ENCODE measurements around the gene DOLPP1.

The DOLPP1 gene

DNA sequence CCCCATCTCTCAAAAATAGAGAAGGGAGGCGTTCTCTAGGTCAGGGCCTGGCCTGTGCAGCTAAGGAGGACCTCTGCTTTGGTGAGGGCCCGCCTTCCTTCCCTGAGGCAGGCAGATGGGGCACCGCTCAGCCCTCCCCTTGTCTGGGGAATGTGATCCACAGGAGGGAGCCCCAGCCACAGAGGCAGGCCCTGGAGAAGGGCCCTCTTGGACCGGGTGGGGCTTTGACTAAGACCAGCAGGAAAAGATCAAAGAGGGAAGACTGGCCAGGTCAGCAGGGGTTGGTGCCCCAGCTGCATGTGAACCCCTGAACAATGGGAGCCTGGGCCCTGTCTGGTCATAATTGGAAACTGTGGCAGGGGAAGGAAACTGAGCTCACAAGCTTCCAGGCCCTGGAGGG is 52.2 kb downstream of the DOLPP1 start:
- TF ChIP-seq POLR2A (IDR thresholded peaks at IDR 0.05; ENCODE audit: low read depth, low read length) (no peak), SPI1 (IDR thresholded peaks at IDR 0.05; ENCODE audit: low read depth, low read length) (no peak), POU2F2 (IDR thresholded peaks at IDR 0.05; ENCODE audit: low read depth, low read length) (no peak), POLR2AphosphoS5 (IDR thresholded peaks at IDR 0.05; ENCODE audit: low read depth, low read length) (no peak), TAF1 (IDR thresholded peaks at IDR 0.05; ENCODE audit: low read depth, low read length) (no peak), PAX5 (IDR thresholded peaks at IDR 0.05; ENCODE audit: insufficient read depth, low read length, severe bottlenecking) (no peak)
- DNase-seq (ENCODE audit: insufficient read length, low spot score) (no peak), FAIRE-seq (no peak)

DNA sequence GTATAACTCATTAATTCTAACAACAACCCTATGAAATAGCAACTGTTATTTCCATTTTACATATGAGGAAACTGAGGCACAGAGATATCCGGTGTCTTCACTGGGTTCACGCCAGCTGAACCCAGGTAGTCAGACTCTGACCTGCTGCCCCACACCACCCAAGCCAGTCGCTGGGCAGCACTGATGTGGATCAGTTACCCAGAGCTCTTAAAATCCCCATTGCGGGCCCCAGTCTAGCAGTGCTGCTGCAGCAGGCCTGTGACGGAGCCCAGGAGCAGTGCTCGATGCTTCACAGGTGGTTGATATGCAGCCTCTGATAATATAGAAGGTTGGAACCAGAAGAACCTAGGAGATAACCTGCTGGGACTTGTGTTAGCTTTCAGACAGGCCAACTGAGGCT is 54.6 kb downstream of the DOLPP1 start:
- TF ChIP-seq PAX5 (IDR thresholded peaks at IDR 0.05; ENCODE audit: insufficient read depth, low read length, severe bottlenecking) = no peak
- no peak for TF ChIP-seq TAF1 (IDR thresholded peaks at IDR 0.05; ENCODE audit: low read depth, low read length)
- no peak for TF ChIP-seq POLR2AphosphoS5 (IDR thresholded peaks at IDR 0.05; ENCODE audit: low read depth, low read length)
- no peak for FAIRE-seq
- no peak for DNase-seq (ENCODE audit: insufficient read length, low spot score)

DNA sequence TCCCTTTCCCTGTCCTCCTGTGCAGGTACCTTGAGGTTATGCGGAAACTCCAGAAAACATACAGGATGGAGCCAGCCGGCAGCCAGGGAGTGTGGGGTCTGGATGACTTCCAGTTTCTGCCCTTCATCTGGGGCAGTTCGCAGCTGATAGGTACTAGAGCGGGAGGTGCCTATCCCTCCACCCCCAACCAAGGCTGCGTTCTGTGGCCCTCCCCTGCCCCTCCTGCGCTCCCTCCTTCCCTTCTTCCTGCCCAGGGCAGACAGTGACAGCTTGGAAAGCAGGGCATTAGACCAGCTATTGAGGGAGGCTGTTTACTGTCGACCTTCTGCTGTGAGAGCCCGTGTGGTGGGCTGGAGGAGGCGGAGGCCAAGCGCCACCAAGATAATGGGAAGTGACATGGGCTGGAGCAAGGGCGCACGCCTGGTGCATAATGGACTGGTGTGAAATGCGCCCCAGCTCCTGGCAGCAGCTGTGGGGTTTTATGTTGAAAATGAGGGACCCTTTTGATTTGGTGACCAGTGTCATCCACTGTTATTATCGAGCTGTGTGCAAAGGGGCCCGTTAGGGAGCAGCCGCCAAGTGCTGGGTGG is 55.6 kb downstream of the DOLPP1 start:
- FAIRE-seq = no peak
- DNase-seq (ENCODE audit: insufficient read length, low spot score) = no peak
- no peak for TF ChIP-seq PAX5 (IDR thresholded peaks at IDR 0.05; ENCODE audit: insufficient read depth, low read length, severe bottlenecking)
- TF ChIP-seq POLR2AphosphoS5 (IDR thresholded peaks at IDR 0.05; ENCODE audit: low read depth, low read length) = no peak
- TF ChIP-seq SPI1 (IDR thresholded peaks at IDR 0.05; ENCODE audit: low read depth, low read length) = no peak
- TF ChIP-seq TAF1 (IDR thresholded peaks at IDR 0.05; ENCODE audit: low read depth, low read length) = no peak
- TF ChIP-seq POLR2A (IDR thresholded peaks at IDR 0.05; ENCODE audit: low read depth, low read length) = no peak
- no peak for TF ChIP-seq POU2F2 (IDR thresholded peaks at IDR 0.05; ENCODE audit: low read depth, low read length)

DNA sequence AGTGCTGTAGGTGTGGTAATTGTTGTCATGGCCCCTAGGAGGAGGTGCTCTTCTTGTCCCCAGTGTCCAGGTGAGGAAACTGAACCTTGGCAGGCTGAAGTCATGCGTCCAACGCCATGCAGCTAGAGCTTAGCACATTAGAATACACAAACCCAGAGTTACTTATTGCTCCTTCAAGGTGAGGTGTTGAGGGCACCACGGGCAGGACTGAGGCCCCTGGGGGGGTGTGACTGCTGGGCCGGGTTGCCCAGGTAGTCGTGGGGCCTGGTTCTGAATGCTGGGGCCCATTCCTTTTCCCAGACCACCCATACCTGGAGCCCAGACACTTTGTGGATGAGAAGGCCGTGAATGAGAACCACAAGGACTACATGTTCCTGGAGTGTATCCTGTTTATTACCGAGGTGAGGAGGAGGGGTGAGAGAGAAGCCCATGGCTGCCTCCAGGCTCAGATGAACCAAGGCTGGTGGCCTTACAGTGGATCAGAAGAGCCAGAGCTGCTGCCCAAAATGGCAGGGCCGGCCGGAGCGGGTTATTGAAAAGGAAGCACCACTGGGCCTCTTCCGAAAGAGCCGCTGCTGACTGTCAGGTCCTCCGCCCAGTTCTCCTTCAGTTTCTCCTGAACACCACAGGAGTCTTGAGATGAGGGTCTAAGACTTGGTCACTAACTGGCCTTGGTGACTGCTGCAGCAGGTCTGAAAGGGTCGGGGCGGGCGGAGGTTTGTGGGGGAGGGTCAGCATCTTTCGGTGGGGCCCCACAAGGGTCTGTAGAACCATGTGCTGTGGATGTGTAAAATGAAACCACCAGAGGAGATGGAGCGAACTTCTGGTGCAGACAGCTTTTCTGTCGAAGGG is 56.6 kb downstream of the DOLPP1 start:
- TF ChIP-seq PAX5 (IDR thresholded peaks at IDR 0.05; ENCODE audit: insufficient read depth, low read length, severe bottlenecking) = no peak
- no peak for TF ChIP-seq POLR2A (IDR thresholded peaks at IDR 0.05; ENCODE audit: low read depth, low read length)
- no peak for TF ChIP-seq TAF1 (IDR thresholded peaks at IDR 0.05; ENCODE audit: low read depth, low read length)
- TF ChIP-seq POU2F2 (IDR thresholded peaks at IDR 0.05; ENCODE audit: low read depth, low read length) = no peak
- TF ChIP-seq SPI1 (IDR thresholded peaks at IDR 0.05; ENCODE audit: low read depth, low read length) = no peak
- no peak for TF ChIP-seq POLR2AphosphoS5 (IDR thresholded peaks at IDR 0.05; ENCODE audit: low read depth, low read length)
- DNase-seq (ENCODE audit: insufficient read length, low spot score) (no peak), FAIRE-seq (no peak)

DNA sequence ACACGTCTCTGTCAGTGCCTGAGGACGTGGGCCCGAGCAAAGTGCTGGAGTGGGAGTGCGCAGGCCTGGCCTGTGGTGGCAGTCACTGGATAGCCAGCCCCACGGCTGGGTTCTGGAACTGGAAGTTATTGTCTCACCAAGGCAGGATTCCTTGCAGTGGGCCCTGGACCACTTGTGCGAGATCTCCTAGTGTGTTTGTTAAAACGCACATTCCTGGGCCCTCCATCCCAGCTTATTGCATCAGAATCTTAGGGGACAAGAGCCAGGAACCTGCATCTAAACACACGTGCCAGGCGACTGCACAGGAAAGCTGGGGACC is 57.2 kb downstream of the DOLPP1 start:
- no peak for FAIRE-seq
- TF ChIP-seq POLR2A (IDR thresholded peaks at IDR 0.05; ENCODE audit: low read depth, low read length) (no peak), PAX5 (IDR thresholded peaks at IDR 0.05; ENCODE audit: insufficient read depth, low read length, severe bottlenecking) (no peak), POLR2AphosphoS5 (IDR thresholded peaks at IDR 0.05; ENCODE audit: low read depth, low read length) (no peak), SPI1 (IDR thresholded peaks at IDR 0.05; ENCODE audit: low read depth, low read length) (no peak), POU2F2 (IDR thresholded peaks at IDR 0.05; ENCODE audit: low read depth, low read length) (no peak), TAF1 (IDR thresholded peaks at IDR 0.05; ENCODE audit: low read depth, low read length) (no peak)
- DNase-seq (ENCODE audit: insufficient read length, low spot score) = no peak

DNA sequence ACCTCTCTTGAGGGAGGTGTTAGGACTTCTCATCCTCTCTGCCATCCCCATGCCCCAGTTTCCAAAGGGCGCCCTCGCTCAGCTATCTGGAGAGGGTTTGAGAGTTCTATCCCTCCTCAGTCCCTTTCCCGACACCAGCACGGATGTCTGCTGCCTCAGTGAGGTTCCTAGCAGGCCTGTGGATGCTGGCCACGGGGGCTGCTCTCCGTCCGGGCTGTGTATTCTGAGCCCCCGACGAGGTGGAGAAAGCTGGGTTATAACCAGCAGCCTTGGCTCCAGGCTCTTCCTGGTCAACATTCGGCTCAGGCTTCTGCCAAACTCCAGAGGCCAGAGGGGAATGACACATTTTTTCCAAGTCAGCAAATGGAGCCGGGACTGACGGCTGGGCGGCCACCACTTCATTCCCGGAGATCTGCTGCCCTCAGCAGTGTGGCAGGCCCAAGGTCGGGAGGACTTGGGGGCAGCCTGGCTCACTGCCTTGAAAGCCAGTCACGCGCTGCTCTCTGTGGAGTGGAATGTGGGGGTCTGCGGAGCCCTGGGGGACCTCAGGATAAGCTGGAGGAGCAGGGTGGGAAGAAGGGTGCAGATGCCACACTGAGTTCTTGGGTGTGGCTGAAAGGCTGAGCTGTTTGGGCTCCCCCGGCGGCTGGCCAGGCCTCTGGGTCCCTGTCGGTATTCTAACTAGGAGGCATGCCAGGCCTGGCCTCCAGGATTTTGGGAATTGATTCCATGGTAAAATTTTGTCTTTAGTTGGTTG is 57.7 kb downstream of the DOLPP1 start:
- DNase-seq (ENCODE audit: insufficient read length, low spot score) (no peak), FAIRE-seq (no peak)
- TF ChIP-seq POLR2A (IDR thresholded peaks at IDR 0.05; ENCODE audit: low read depth, low read length) (no peak), POU2F2 (IDR thresholded peaks at IDR 0.05; ENCODE audit: low read depth, low read length) (no peak), TAF1 (IDR thresholded peaks at IDR 0.05; ENCODE audit: low read depth, low read length) (no peak), PAX5 (IDR thresholded peaks at IDR 0.05; ENCODE audit: insufficient read depth, low read length, severe bottlenecking) (no peak), POLR2AphosphoS5 (IDR thresholded peaks at IDR 0.05; ENCODE audit: low read depth, low read length) (no peak), SPI1 (IDR thresholded peaks at IDR 0.05; ENCODE audit: low read depth, low read length) (no peak)

DNA sequence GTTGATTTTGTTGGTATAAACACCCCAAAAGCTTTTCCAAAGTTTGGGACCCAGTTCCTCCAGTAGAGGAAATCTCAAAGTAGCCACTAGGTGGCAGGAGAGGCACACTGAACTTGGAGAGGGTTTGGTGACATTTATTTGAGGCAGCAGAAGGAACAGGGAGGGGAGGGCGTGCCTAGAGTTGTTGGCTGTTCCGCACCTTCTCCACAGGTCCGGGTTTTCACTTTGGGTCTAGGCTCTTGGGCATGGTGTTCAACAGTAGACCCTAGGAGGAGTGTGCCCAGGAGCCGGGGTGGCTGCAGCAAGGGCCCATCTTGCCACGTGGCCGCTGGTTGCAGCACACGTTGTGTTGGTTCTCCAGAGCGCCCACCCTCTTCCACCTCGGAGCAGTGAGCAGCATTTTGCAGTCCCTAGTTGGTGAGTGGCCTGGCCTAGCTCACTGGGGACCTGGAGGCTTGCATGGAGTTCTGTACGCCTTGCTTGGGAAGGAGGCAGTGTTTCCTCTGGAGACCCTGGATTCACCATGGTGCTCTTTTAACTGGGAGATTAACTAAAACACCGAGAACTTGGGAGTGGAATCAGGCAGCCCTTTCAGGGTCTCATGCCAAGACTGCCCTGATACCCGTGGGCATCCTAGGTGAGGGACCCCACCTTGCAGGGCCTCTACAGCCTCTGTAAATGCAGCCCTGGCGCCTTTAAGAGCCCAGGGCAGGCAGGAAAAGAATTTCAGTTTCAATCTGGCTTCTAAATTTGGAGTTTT is 58.5 kb downstream of the DOLPP1 start:
- TF ChIP-seq SPI1 (IDR thresholded peaks at IDR 0.05; ENCODE audit: low read depth, low read length) = peak; percentile 47; the same call in 1 of the 2 replicates
- TF ChIP-seq POU2F2 (IDR thresholded peaks at IDR 0.05; ENCODE audit: low read depth, low read length) = 0 out of 2 replicates have a peak, but pooled peaks have one; percentile 41
- TF ChIP-seq POLR2A (IDR thresholded peaks at IDR 0.05; ENCODE audit: low read depth, low read length) = no peak
- DNase-seq (ENCODE audit: insufficient read length, low spot score) (peak; percentile 85), FAIRE-seq (peak; percentile 88)

DNA sequence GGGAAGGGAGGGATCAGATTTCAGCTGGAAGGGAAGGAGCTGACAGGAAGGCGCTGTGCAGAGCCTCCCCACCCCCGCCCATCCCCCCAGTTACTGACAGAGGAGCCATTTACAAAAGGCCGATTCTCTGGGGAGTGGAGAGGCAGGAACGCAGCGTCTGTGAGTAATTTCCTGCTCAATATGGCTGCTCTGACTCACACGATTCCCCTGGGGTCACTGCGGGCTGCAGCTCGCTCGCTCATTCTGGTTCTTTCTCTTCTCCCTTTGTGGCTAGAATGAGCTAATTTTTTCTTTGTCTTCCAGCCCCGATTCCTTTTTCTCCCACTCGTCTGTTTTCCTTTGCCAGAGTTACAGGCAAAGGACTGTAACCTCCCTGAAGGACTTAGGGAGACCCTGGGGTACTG is 59.1 kb downstream of the DOLPP1 start:
- FAIRE-seq (peak; percentile 88), DNase-seq (ENCODE audit: insufficient read length, low spot score) (peak; percentile 79)
- TF ChIP-seq PAX5 (IDR thresholded peaks at IDR 0.05; ENCODE audit: insufficient read depth, low read length, severe bottlenecking) (no peak), POLR2A (IDR thresholded peaks at IDR 0.05; ENCODE audit: low read depth, low read length) (peak; percentile 45; the same call in 1 of the 2 replicates), POLR2AphosphoS5 (IDR thresholded peaks at IDR 0.05; ENCODE audit: low read depth, low read length) (no peak), POU2F2 (IDR thresholded peaks at IDR 0.05; ENCODE audit: low read depth, low read length) (no peak; the same call in 1 of the 2 replicates), SPI1 (IDR thresholded peaks at IDR 0.05; ENCODE audit: low read depth, low read length) (peak; percentile 67), TAF1 (IDR thresholded peaks at IDR 0.05; ENCODE audit: low read depth, low read length) (peak; percentile 17; the same call in 1 of the 2 replicates)
